GM12873 (cell line): Measurements from ENCODE around the gene AKIP1.

Source experiments
- CTCF ChIP-seq: IDR thresholded peaks from 2 replicates; pipeline ENCODE4 v1.5.1; 2012; ENCODE audit warnings: low read depth, mild to moderate bottlenecking, moderate library complexity, low read length, control low read depth; ENCODE audit not compliant: insufficient read depth; ENCODE audit errors: missing control alignments

Gene AKIP1

GRCh38 chr11:8947230-8947943 lies 36.4 kb downstream of the AKIP1 start:
- no peak for TF ChIP-seq CTCF

- TF ChIP-seq CTCF = no peak
Measured at GRCh38 chr11:8948886-8949285, 37.9 kb downstream of the AKIP1 start.

GRCh38 chr11:8956860-8957259 lies 45.9 kb downstream of the AKIP1 start:
- no peak for TF ChIP-seq CTCF

- peak; percentile 78 for TF ChIP-seq CTCF
Measured at GRCh38 chr11:8959546-8960166, 48.7 kb downstream of the AKIP1 start.

- no peak for TF ChIP-seq CTCF
Measured at GRCh38 chr11:8961401-8961800, 50.4 kb downstream of the AKIP1 start.

- no peak for TF ChIP-seq CTCF
Measured at GRCh38 chr11:8962841-8963240, 51.9 kb downstream of the AKIP1 start.

- TF ChIP-seq CTCF = no peak
Measured at GRCh38 chr11:8963569-8964323, 52.8 kb downstream of the AKIP1 start.
